HepG2 (cell line): ENCODE data around the gene NLRP12. TPM values are rescaled to one million over a fixed set of nuclear protein-coding genes. Genes with fewer than 3 reads are reported as not detected.
A peak's percentile ranks its signal among the peaks of the same experiment; 100 is the strongest.

Experiments used
- FOXA1 ChIP-seq, 2 experiments: fragments of 450-650 bp in 1 of 2; sonication (generic) in 1 of 2; formaldehyde crosslinking in 1 of 2; IDR thresholded peaks; 2 replicates each; pipeline versions ENCODE4 v1.4.0 to v1.6.1; 2016 to 2020; ENCODE audit warnings: missing genetic modification reagents in 1 of 2
- FOXA3 ChIP-seq: IDR thresholded peaks from 2 replicates; pipeline ENCODE4 v1.6.1; 2016; ENCODE audit warnings: missing genetic modification reagents, missing compliant biosample characterization
- GABPA ChIP-seq, 2 experiments: IDR thresholded peaks; 2 replicates each; pipeline ENCODE4 v1.6.1; 2011 to 2016; ENCODE audit warnings: low read depth in 2 of 2, low read length in 1 of 2, missing biosample characterization in 1 of 2, missing genetic modification characterization in 1 of 2
- GATAD2A ChIP-seq: IDR thresholded peaks from 2 replicates; pipeline ENCODE4 v1.6.1; 2016
- HMGA1 ChIP-seq: sonication (generic); formaldehyde crosslinking; conservative IDR thresholded peaks from 2 replicates; pipeline ENCODE4 v1.4.0; 2020; ENCODE audit warnings: missing genetic modification reagents
- ISL2 ChIP-seq: sonication (generic); formaldehyde crosslinking; IDR thresholded peaks from 2 replicates; pipeline ENCODE4 v1.5.0; 2020; ENCODE audit warnings: missing genetic modification reagents
- LCORL ChIP-seq, 2 experiments: fragments of 450-650 bp in 1 of 2; sonication (generic) in 1 of 2; formaldehyde crosslinking in 1 of 2; IDR thresholded peaks; 2 replicates each; pipeline versions ENCODE4 v1.5.0 to v1.6.1; 2017 to 2020; ENCODE audit warnings: antibody characterized with exemption in 1 of 2, missing genetic modification reagents in 1 of 2
- MLX ChIP-seq: IDR thresholded peaks from 2 replicates; pipeline ENCODE4 v1.6.1; 2016
- NCOA2 ChIP-seq: sonication (generic); formaldehyde crosslinking; IDR thresholded peaks from 2 replicates; pipeline ENCODE4 v1.8.0; 2022; ENCODE audit warnings: inconsistent platforms
- NFKBIZ ChIP-seq: IDR thresholded peaks from 2 replicates; pipeline ENCODE4 v1.6.1; 2018; ENCODE audit warnings: missing genetic modification reagents, missing compliant biosample characterization
- SAP130 ChIP-seq: IDR thresholded peaks from 2 replicates; pipeline ENCODE4 v1.6.1; 2016; ENCODE audit warnings: low read depth
- THAP8 ChIP-seq: sonication (generic); formaldehyde crosslinking; IDR thresholded peaks from 2 replicates; pipeline ENCODE4 v1.5.1; 2020; ENCODE audit warnings: missing genetic modification reagents, mild to moderate bottlenecking, borderline replicate concordance
- YEATS4 ChIP-seq: sonication (generic); formaldehyde crosslinking; IDR thresholded peaks from 2 replicates; pipeline ENCODE4 v1.4.0; 2020; ENCODE audit warnings: missing genetic modification reagents, borderline replicate concordance
- ZBTB21 ChIP-seq: sonication (generic); formaldehyde crosslinking; IDR thresholded peaks from 2 replicates; pipeline ENCODE4 v1.4.0; 2020; ENCODE audit warnings: missing genetic modification reagents
- ZBTB7A ChIP-seq: sonication (generic); formaldehyde crosslinking; IDR thresholded peaks from 2 replicates; pipeline ENCODE4 v1.8.0; 2022; ENCODE audit warnings: mild to moderate bottlenecking, missing genetic modification reagents
- ZFP91 ChIP-seq: sonication (generic); formaldehyde crosslinking; IDR thresholded peaks from 2 replicates; pipeline ENCODE4 v1.9.0; 2022; ENCODE audit warnings: missing genetic modification reagents, mild to moderate bottlenecking, borderline replicate concordance
- ZMYM2 ChIP-seq: sonication (generic); formaldehyde crosslinking; IDR thresholded peaks from 2 replicates; pipeline ENCODE4 v1.8.0; 2022; ENCODE audit warnings: mild to moderate bottlenecking, missing genetic modification reagents
- ZNF652 ChIP-seq: IDR thresholded peaks from 2 replicates; pipeline ENCODE4 v1.6.1; 2016; ENCODE audit warnings: low read depth, borderline replicate concordance
- ZSCAN9 ChIP-seq: IDR thresholded peaks from 2 replicates; pipeline ENCODE4 v1.6.1; 2016; ENCODE audit warnings: borderline replicate concordance
- polyA plus RNA-seq, 8 experiments: library from polyadenylated mRNA; depleted of rRNA in 3 of 8; stranded (reverse) in 7 of 8; unstranded in 1 of 8; fragments of >200 nt; fragmentation: Illumina TruSeq in 4 of 8; extraction: Trizol in 4 of 8; gene quantifications; 2 replicates each; pipeline versions ENCODE4 v1.2.1 to v1.2.3, GENCODE V29; 2011 to 2016; ENCODE audit warnings: low read depth in 4 of 8, missing spikeins in 1 of 8, mixed read lengths in 1 of 8; ENCODE audit not compliant: insufficient read depth in 1 of 8
- total RNA-seq, 5 experiments: library from RNA; depleted of rRNA; stranded (reverse); fragments of >200 nt; fragmentation: Illumina TruSeq; extraction: Trizol; gene quantifications; 2 replicates each; pipeline ENCODE4 v1.2.3, GENCODE V29; 2016; ENCODE audit warnings: low read depth in 1 of 5
- TF ChIP-seq, protein P1 (sequence below): IDR thresholded peaks from 2 replicates; pipeline ENCODE4 v1.6.1; 2018; ENCODE audit warnings: missing genetic modification reagents
- TF ChIP-seq, protein P2 (sequence below): sonication (generic); formaldehyde crosslinking; IDR thresholded peaks from 2 replicates; pipeline ENCODE4 v1.8.0; 2022; ENCODE audit warnings: low read depth, missing genetic modification reagents

The NLRP12 gene
- total and polyA plus RNA-seq, 2 of the 13 experiments (the other 11 are each of a cell fraction or from before 2014, with no cell fraction given), result 0.15 to 0.20 TPM

DNA sequence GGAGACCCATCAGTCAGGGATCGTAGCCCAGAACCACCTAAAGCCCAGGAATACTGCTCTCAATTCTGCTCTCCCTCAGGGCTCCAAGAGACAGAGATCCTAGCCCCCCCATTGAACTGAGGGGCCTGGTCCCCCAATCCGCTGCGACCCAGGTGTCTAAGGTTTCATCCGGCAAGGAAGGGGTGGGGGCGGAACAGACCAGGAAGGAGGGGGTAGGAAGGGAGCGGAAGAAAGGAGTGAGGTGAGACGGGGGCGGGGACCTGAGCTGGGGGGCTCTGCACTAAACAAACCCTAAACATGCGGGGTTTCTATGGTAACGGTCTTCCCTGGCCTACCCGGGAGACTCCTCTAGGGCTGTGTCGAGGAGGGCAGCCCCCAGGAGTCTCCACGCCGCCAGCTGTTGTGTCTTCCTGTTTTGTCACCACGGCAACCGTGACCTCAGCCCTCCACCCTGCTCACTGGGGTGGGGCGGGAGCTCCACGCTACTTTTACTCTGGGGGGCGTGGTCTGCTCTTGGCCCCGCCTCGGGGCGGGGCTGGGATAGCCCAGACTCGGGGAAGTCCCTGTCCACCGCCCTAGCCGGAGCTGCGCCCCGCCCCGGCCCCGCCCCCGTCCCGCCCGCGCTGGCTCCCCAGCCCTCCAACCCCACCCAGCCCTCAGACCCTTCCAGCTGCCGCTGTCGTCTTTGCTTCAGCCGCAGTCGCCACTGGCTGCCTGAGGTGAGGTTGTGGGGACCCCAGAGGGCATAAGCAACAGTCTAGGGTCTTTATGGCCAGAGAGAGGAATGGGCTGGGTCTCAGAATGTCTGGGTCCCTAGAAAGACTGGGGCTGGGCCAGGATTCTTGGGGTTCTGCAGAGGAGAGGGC lies 43.3 kb upstream of the NLRP12 start, which contains the start of gene MYADM (continued):
- TF ChIP-seq, protein P1, sequence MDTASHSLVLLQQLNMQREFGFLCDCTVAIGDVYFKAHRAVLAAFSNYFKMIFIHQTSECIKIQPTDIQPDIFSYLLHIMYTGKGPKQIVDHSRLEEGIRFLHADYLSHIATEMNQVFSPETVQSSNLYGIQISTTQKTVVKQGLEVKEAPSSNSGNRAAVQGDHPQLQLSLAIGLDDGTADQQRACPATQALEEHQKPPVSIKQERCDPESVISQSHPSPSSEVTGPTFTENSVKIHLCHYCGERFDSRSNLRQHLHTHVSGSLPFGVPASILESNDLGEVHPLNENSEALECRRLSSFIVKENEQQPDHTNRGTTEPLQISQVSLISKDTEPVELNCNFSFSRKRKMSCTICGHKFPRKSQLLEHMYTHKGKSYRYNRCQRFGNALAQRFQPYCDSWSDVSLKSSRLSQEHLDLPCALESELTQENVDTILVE (CRISPR knock-in tag), result 0 out of 2 replicates have a peak, but pooled peaks have one; percentile 25
- TF ChIP-seq MLX (CRISPR knock-in tag) (peak; percentile 66; the same call in 1 of the 2 replicates), GATAD2A (CRISPR knock-in tag) (0 out of 2 replicates have a peak, but pooled peaks have one; percentile 23), NFKBIZ (CRISPR knock-in tag) (peak; percentile 44; the same call in 1 of the 2 replicates), HMGA1 (CRISPR knock-in tag) (no peak), ZBTB21 (CRISPR knock-in tag) (peak; percentile 54; the same call in 1 of the 2 replicates), YEATS4 (CRISPR knock-in tag) (peak; percentile 39; the same call in 1 of the 2 replicates), ZMYM2 (CRISPR knock-in tag) (no peak), LCORL (IDR thresholded peaks at IDR 0.05) (no peak), LCORL (CRISPR knock-in tag; IDR thresholded peaks at IDR 0.05) (0 out of 2 replicates have a peak, but pooled peaks have one; percentile 65), ZSCAN9 (CRISPR knock-in tag) (peak; percentile 75; the same call in 1 of the 2 replicates), SAP130 (CRISPR knock-in tag) (peak; percentile 99), THAP8 (CRISPR knock-in tag) (0 out of 2 replicates have a peak, but pooled peaks have one; percentile 42), ZFP91 (CRISPR knock-in tag) (no peak; the same call in 1 of the 2 replicates), GABPA (IDR thresholded peaks at IDR 0.05; ENCODE audit: low read depth, low read length) (0 out of 2 replicates have a peak, but pooled peaks have one; percentile 25), GABPA (CRISPR knock-in tag; IDR thresholded peaks at IDR 0.05; ENCODE audit: low read depth) (peak; percentile 80), FOXA3 (CRISPR knock-in tag) (peak; percentile 66), ZNF652 (CRISPR knock-in tag) (peak; percentile 98), ZBTB7A (CRISPR knock-in tag) (no peak), FOXA1 (IDR thresholded peaks at IDR 0.05) (no peak), FOXA1 (CRISPR knock-in tag; IDR thresholded peaks at IDR 0.05) (peak; percentile 56; the same call in 1 of the 2 replicates), NCOA2 (peak; percentile 69), ISL2 (CRISPR knock-in tag) (peak; percentile 38; the same call in 1 of the 2 replicates)
- TF ChIP-seq, protein P2, sequence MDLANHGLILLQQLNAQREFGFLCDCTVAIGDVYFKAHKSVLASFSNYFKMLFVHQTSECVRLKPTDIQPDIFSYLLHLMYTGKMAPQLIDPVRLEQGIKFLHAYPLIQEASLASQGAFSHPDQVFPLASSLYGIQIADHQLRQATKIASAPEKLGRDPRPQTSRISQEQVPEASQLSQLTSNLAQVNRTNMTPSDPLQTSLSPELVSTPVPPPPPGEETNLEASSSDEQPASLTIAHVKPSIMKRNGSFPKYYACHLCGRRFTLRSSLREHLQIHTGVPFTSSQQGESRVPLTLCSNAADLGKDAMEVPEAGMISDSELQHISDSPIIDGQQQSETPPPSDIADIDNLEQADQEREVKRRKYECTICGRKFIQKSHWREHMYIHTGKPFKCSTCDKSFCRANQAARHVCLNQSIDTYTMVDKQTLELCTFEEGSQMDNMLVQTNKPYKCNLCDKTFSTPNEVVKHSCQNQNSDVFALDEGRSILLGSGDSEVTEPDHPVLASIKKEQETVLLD (CRISPR knock-in tag), result no peak
